Stimulated activated CD8-positive, alpha-beta memory T cell treated with anti-CD3 and anti-CD28 coated beads, Interleukin-7, amount 100 ng/mL, for 24 hours (primary cell): ENCODE results near the gene TMEM256.

ENCODE experiments used
- DNase-seq: peaks from one replicate; pipeline ENCODE4 v3.0.0-alpha.2; 2020; ENCODE audit warnings: low read depth

Gene TMEM256

GRCh38 chr17:7429722-7430121 is 25.8 kb upstream of the TMEM256 start:
- DNase-seq: no peak

GRCh38 chr17:7428557-7428956 is 24.7 kb upstream of the TMEM256 start, which contains the start of gene SPEM3:
Gene SPEM3 (plus strand): TSS chr17:7428857. CDS start chr17:7428903, 46 bp downstream.
- DNase-seq: no peak

GRCh38 chr17:7427549-7427948 is 23.7 kb upstream of the TMEM256 start:
- DNase-seq: no peak

- no peak for DNase-seq
Observed at GRCh38 chr17:7426896-7427489, 23.1 kb upstream of the TMEM256 start.

- DNase-seq: no peak
Observed at GRCh38 chr17:7426203-7426863, 22.4 kb upstream of the TMEM256 start.

- no peak for DNase-seq
Observed at GRCh38 chr17:7425756-7426155, 21.9 kb upstream of the TMEM256 start.

GRCh38 chr17:7425316-7425715 is 21.4 kb upstream of the TMEM256 start, which contains the start of gene SPEM2:
Gene SPEM2 (plus strand): TSS chr17:7425616. CDS start chr17:7425689, 73 bp downstream.
- no peak for DNase-seq

- no peak for DNase-seq
Observed at GRCh38 chr17:7423679-7424078, 19.8 kb upstream of the TMEM256 start.

- no peak for DNase-seq
Observed at GRCh38 chr17:7421186-7421585, 17.3 kb upstream of the TMEM256 start.

GRCh38 chr17:7419819-7420610 is 16.1 kb upstream of the TMEM256 start, which contains the start of gene SPEM1:
Gene SPEM1 (plus strand): TSS chr17:7420324. CDS start chr17:7420385, 61 bp downstream.
- DNase-seq: no peak

GRCh38 chr17:7418472-7419152 is 14.7 kb upstream of the TMEM256 start:
- no peak for DNase-seq

- no peak for DNase-seq
Observed at GRCh38 chr17:7417056-7417655, 13.3 kb upstream of the TMEM256 start.

- DNase-seq: no peak
Observed at GRCh38 chr17:7416323-7416722, 12.4 kb upstream of the TMEM256 start.

GRCh38 chr17:7415784-7416183 is 11.9 kb upstream of the TMEM256 start:
- no peak for DNase-seq

GRCh38 chr17:7414837-7415236 is 10.9 kb upstream of the TMEM256 start:
- DNase-seq: no peak

- DNase-seq: no peak
Observed at GRCh38 chr17:7413346-7413985, 9.6 kb upstream of the TMEM256 start.

GRCh38 chr17:7411427-7411750 is 7.5 kb upstream of the TMEM256 start:
- no peak for DNase-seq

GRCh38 chr17:7410634-7411426 is 6.9 kb upstream of the TMEM256 start:
- no peak for DNase-seq

- no peak for DNase-seq
Observed at GRCh38 chr17:7409716-7410115, 5.8 kb upstream of the TMEM256 start.

- DNase-seq: no peak
Observed at GRCh38 chr17:7408863-7409262, 5.0 kb upstream of the TMEM256 start.

GRCh38 chr17:7408252-7408727 is 4.4 kb upstream of the TMEM256 start:
- DNase-seq: no peak
